GM12891 (cell line): ENCODE results near the gene E2F7.

Experiments used
- PAX5 ChIP-seq: IDR thresholded peaks from 2 replicates; pipeline ENCODE4 v1.6.1; 2011; ENCODE audit warnings: low read length, moderate library complexity, mild to moderate bottlenecking; ENCODE audit not compliant: insufficient read depth, severe bottlenecking
- POLR2A ChIP-seq: IDR thresholded peaks from 2 replicates; pipeline ENCODE4 v1.6.1; 2011; ENCODE audit warnings: low read depth, low read length, control low read depth
- POLR2AphosphoS5 ChIP-seq: IDR thresholded peaks from 2 replicates; pipeline ENCODE4 v1.6.1; 2011; ENCODE audit warnings: low read depth, low read length, control low read depth
- POU2F2 ChIP-seq: IDR thresholded peaks from 2 replicates; pipeline ENCODE4 v1.6.1; 2011; ENCODE audit warnings: low read depth, mild to moderate bottlenecking, control low read depth, low read length, moderate library complexity
- SPI1 ChIP-seq: IDR thresholded peaks from 2 replicates; pipeline ENCODE4 v1.6.1; 2011; ENCODE audit warnings: low read depth, low read length, control low read depth
- TAF1 ChIP-seq: IDR thresholded peaks from 2 replicates; pipeline ENCODE4 v1.6.1; 2011; ENCODE audit warnings: low read depth, low read length, control low read depth

GRCh38 chr12:77042833-77043232 is 22.5 kb downstream of the E2F7 start:
- TF ChIP-seq POLR2A (peak; percentile 34; the same call in 1 of the 2 replicates), POLR2AphosphoS5 (no peak), POU2F2 (no peak), TAF1 (no peak), SPI1 (peak; percentile 73), PAX5 (no peak)
